Activated CD4-positive, alpha-beta T cell treated with anti-CD3 and anti-CD28 coated beads, Interleukin-2, Interleukin-4, amounts not matched to agents 100 ng/mL and 50 ng/mL, durations not matched to agents 16 hours and 8 hours (primary cell): ENCODE results near the gene TNFSF12.

Experiments used
- DNase-seq: peaks from one replicate; pipeline ENCODE4 v3.0.0-alpha.2; 2020; ENCODE audit warnings: low spot score

TNFSF12 gene

GRCh38 chr17:7548585-7549400 lies at the start of gene TNFSF12:
Gene TNFSF12, plus strand, starts transcription at chr17:7549058. Its CDS starts 96 bp downstream, at chr17:7549154.
- DNase-seq = peak; percentile 56

DNA sequence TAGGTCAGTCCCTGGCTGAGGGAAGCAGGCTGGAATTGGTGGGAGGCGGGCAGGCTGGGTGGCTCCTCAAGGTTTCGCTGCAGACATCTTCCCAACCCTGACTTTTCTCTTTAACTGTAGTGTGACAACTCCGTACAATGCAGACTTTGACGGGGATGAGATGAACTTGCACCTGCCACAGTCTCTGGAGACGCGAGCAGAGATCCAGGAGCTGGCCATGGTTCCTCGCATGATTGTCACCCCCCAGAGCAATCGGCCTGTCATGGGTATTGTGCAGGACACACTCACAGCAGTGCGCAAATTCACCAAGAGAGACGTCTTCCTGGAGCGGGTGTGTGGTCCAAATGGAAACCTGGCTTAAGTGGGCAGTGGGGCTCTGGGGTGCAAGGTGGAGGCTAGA lies 49.7 kb upstream of the TNFSF12 start:
- DNase-seq = no peak

- no peak for DNase-seq
These were observed 47.1 kb upstream of the TNFSF12 start for GRCh38 chr17:7501729-7502128.

DNA sequence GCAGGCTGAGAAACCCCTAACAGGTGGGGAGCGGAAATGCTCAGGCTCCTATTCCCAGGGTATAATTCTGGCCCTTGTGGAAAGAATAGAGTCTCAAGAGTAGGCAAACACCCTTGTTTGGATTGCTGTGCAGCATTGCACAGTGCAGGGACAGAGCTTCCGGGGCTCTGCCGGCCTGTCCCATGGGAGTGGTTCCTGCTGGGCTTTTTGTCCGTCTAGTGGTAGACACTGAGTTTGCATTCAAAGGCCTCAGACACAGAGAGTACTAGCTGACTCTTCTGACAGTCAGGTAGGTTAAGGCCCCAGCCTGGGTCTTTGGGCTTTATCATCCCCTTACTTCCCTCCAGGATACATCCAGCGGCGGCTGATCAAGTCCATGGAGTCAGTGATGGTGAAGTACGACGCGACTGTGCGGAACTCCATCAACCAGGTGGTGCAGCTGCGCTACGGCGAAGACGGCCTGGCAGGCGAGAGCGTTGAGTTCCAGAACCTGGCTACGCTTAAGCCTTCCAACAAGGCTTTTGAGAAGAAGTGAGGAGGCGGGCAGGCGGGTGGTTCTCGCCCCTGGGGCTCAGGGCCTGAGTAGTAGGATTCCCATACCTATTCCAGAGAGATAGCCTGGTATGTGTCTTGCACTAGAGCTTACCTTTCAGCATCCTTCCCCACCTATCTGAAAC lies 46.5 kb upstream of the TNFSF12 start:
- DNase-seq = no peak

GRCh38 chr17:7502987-7503386 lies 45.9 kb upstream of the TNFSF12 start:
- DNase-seq = no peak

- DNase-seq = no peak
These were observed 45.3 kb upstream of the TNFSF12 start for GRCh38 chr17:7503521-7503920.

DNA sequence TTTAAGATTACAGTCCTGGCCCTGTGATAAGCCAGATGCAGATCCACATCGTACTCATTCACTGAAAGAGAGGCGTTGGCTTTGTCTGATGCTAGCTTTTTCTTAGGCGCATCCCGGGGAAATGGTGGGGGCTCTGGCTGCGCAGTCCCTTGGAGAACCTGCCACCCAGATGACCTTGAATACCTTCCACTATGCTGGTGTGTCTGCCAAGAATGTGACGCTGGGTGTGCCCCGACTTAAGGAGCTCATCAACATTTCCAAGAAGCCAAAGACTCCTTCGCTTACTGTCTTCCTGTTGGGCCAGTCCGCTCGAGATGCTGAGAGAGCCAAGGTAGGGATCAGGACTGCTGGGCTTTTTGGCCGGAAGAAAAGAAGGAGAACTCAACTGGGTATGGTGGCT lies 40.7 kb upstream of the TNFSF12 start:
- DNase-seq = no peak

DNA sequence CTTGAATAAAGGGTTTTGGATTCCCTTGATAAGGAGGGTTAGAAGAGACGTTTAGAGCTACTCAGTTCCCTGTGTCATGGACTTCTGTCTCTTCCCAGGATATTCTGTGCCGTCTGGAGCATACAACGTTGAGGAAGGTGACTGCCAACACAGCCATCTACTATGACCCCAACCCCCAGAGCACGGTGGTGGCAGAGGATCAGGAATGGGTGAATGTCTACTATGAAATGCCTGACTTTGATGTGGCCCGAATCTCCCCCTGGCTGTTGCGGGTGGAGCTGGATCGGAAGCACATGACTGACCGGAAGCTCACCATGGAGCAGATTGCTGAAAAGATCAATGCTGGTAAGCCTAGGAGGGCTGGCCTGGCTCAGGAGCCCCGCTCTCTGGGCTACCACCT lies 40.0 kb upstream of the TNFSF12 start:
- no peak for DNase-seq

- no peak for DNase-seq
These were observed 38.9 kb upstream of the TNFSF12 start for GRCh38 chr17:7509937-7510336.

- no peak for DNase-seq
These were observed 37.8 kb upstream of the TNFSF12 start for GRCh38 chr17:7511108-7511507.

DNA sequence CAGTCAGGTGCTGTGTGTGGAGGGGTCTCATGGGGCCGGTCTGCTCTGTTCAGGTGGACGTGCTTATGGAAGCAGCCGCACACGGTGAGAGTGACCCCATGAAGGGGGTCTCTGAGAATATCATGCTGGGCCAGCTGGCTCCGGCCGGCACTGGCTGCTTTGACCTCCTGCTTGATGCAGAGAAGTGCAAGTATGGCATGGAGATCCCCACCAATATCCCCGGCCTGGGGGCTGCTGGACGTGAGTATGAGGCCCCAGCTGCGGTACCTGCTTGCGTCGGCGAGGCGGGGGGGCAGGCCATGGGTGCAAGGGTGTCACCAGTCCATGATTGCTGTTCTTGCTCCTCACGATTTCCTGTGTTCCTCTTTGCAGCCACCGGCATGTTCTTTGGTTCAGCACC lies 36.8 kb upstream of the TNFSF12 start:
- DNase-seq = no peak

GRCh38 chr17:7512824-7513540 lies 35.9 kb upstream of the TNFSF12 start:
- no peak for DNase-seq

GRCh38 chr17:7513850-7514419 lies 34.9 kb upstream of the TNFSF12 start:
- DNase-seq = no peak

DNA sequence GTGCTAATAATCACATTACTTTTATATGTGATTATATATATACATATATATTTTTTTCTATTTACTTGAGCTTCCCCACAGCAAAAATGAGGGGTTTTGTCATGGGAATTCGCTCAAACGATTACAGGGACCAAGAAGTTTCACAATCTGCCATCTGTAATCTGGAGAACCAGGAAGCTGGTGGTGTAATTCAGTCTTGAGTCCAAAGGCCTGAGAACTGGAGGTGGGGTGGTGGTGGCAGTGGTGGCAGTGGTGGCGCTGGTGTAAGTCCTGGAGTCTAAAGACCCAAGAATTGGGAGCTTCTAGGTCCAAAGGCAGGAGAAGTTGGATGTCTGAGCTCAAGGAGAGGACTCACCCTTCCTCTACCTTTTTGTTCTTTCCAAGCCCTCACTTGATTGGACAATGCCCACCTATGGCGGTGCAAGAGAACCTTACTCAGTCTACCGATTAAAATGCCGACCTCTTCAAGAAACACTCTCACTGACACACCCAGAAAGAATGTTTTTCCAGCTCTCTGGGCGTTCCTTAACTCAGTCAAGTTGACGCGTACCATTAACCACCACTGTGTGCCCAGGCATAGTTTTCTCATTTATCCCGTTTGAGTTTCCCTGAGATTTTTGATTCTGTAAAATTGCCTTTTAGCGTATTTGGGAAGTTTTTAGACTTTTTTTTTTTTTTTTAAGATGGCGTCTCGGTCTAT lies 32.8 kb upstream of the TNFSF12 start:
- no peak for DNase-seq

DNA sequence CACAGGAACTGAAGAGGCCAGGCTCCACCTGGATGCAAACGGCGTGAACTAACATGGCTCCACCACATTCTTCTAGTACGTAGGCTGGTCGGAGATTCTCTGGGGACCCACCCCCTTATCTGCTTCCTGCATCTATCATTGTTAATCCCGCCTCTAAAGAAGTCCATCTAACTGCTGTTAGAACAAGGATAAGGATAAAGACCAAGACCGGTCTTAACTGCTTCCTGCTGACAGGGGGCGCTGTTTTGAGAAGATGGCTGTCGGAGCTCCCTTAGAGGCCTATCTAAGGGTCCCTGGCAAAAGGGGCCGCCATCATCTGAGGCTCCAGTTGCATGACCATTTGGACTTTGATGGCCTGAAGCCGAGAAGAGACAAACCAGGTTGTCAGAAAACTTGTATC lies 25.8 kb upstream of the TNFSF12 start:
- peak; percentile 25 for DNase-seq

DNA sequence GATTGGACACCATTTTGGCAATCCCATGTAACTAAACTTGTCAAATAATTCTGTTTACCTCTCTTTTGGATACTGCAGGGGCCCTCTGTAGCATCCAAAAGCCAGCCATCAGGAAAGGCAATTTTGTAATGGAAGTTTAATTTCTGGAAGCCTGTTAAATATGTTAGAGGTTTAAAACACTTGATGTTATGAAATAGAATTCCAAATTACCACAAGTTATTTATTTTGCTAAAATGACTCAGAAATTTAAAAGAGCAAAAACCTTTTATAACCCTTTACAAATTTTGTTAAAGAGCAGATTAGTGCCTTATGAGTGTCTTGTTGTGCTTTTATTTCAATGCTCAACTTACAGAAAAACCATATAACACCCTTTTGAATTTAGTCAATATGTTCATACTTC lies 20.0 kb upstream of the TNFSF12 start:
- no peak for DNase-seq

GRCh38 chr17:7530023-7530900 lies 18.6 kb upstream of the TNFSF12 start:
- no peak for DNase-seq

DNA sequence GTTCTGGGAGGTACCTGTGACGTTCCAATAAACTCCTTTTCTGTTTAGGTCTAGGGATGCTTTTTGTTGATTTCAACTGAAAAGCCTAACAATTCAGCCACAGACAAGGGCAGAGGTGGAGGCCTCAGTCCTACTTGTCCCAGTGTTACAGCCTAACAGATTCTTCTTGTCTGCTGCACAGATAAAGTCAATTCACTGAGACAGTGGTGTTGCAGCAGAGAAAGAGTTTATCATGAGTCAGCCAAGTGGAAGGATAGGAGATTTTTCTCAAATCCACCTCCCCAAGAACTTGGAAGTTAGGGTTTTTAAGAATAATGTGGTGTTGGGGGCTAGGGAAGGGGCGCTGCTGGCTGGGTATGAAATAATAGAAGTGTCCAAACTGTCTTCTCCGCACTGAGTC lies 10.8 kb upstream of the TNFSF12 start:
- no peak for DNase-seq

GRCh38 chr17:7538891-7539545 lies 9.8 kb upstream of the TNFSF12 start:
- no peak for DNase-seq

- DNase-seq = no peak
These were observed 7.7 kb upstream of the TNFSF12 start for GRCh38 chr17:7541074-7541621.
